ENCODE results near the gene PCDH15. TPM values are rescaled to one million over a fixed set of nuclear protein-coding genes. Genes with fewer than 3 reads are reported as not detected.
"Not testable (repeated sequence)": the region's sequence is repeated elsewhere in the genome, so short reads cannot be mapped to it uniquely, and the experiment has no call there.

PCDH15 gene
- total RNA-seq, 1 donor from 2014 or later, result 0.25 TPM

DNA sequence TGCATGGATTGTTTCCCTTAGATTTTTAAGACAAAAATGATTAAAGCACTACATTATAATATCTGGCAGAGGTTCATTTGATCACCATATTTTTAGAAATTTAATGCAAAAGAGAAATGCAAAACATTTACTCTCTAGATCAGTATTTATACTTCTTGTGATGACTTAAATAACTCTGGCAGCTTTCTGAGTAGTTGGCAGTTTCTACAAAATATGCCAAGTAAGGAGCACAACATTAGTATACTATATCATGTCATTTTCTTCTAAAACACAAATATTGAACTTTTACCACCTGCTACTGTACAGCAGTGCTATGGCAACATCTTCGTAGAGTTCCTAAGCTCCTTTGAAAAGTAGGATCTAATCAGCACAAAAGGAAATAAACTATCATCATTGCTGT is 275.2 kb downstream of the PCDH15 start:
- TF ChIP-seq, protein P1, sequence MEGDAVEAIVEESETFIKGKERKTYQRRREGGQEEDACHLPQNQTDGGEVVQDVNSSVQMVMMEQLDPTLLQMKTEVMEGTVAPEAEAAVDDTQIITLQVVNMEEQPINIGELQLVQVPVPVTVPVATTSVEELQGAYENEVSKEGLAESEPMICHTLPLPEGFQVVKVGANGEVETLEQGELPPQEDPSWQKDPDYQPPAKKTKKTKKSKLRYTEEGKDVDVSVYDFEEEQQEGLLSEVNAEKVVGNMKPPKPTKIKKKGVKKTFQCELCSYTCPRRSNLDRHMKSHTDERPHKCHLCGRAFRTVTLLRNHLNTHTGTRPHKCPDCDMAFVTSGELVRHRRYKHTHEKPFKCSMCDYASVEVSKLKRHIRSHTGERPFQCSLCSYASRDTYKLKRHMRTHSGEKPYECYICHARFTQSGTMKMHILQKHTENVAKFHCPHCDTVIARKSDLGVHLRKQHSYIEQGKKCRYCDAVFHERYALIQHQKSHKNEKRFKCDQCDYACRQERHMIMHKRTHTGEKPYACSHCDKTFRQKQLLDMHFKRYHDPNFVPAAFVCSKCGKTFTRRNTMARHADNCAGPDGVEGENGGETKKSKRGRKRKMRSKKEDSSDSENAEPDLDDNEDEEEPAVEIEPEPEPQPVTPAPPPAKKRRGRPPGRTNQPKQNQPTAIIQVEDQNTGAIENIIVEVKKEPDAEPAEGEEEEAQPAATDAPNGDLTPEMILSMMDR (IDR thresholded peaks at IDR 0.05), result no peak
- TF ChIP-seq POLR2A (IDR thresholded peaks at IDR 0.05), result no peak
- no peak for TF ChIP-seq POLR2AphosphoS5 (IDR thresholded peaks at IDR 0.05; ENCODE audit: insufficient read depth in 1 of 2, low read depth in 1 of 2)
- Histone ChIP-seq H3K4me3 (no peak overlapping the region), H3K4me1 (no peaks in the 10 kb centered on the region), H3K36me3 (no peaks in the 10 kb centered on the region), H3K27ac (no peak overlapping the region), H3K27me3 (no peaks in the 10 kb centered on the region), H3K9me3 (no peaks in the 10 kb centered on the region)
- intact Hi-C loops (cut with DNase I), result no loop called here
- no peak for DNase-seq (ENCODE audit: extremely low spot score in 2 of 2)

DNA sequence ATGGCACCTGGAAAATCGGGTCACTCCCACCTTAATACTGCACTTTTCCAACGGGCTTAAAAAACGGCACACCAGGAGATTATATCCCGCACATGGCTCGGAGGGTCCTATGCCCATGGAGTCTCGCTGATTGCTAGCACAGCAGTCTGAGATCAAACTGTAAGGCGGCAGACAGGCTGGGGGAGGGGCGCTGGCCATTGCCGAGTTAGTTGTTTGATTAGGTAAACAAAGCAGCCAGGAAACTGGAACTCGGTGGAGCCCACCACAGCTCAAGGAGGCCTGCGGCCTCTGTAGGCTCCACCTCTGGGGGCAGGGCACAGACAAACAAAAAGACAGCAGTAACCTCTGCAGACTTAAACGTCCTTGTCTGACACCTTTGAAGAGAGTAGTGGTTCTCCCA is 285.8 kb downstream of the PCDH15 start:
- H3K4me3 ChIP-seq; H3K27me3 ChIP-seq; intact Hi-C loops (cut with DNase I): not testable (repeated sequence)

DNA sequence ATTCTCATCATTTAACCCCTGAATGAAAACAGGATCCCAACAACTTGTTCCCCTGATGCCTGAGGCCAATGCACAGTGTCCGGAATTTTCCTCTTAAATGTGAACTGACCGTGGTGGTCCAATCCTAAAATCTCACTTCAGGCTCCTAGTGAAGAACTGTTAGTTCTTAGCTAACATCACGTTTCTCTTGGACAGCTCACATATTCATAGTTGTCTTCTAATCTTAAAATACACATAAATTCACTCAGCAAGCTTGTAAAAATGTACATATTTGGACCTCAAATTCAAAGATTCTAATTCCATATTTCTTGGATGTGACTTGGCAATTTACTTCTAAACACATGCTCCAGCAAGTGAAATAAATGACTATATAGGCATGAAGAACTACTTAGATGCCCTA is 297.2 kb downstream of the PCDH15 start:
- no peak overlapping the region for H3K27ac ChIP-seq
- H3K27me3 ChIP-seq, result no peaks in the 10 kb centered on the region
- no peak for DNase-seq (ENCODE audit: extremely low spot score in 2 of 2)
- no peaks in the 10 kb centered on the region for H3K9me3 ChIP-seq
- H3K4me3 ChIP-seq, result no peak overlapping the region
- intact Hi-C loops (cut with DNase I), result no loop called here
- no peaks in the 10 kb centered on the region for H3K36me3 ChIP-seq
- no peaks in the 10 kb centered on the region for H3K4me1 ChIP-seq
- TF ChIP-seq, protein P1 (IDR thresholded peaks at IDR 0.05), result no peak
- TF ChIP-seq POLR2AphosphoS5 (IDR thresholded peaks at IDR 0.05; ENCODE audit: insufficient read depth in 1 of 2, low read depth in 1 of 2) (no peak), POLR2A (IDR thresholded peaks at IDR 0.05) (no peak)

More for the DNA sequence above, 285.8 kb downstream of the PCDH15 start:
- DNase-seq (ENCODE audit: extremely low spot score in 2 of 2); H3K27ac ChIP-seq; H3K4me1 ChIP-seq; H3K9me3 ChIP-seq; H3K36me3 ChIP-seq: not testable (repeated sequence)

DNA sequence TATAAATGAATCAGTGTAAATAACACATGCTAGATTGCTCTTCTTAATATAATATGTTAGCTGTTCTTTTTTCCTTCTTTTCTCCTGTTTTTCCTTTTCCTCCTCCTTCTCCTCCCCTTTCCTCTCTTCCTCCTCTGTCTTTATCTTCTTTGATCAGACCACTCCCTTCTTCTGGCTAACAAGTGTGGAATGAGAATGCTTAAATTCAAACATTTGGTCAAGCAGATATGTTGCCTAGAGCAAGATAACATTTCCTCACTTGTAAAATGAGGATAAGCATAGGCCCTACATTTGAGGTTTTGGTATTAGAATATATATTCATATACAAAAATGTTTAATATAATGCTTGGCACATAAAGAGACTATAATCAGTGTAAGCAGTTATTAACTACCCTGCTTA is 299.1 kb downstream of the PCDH15 start:
- Histone ChIP-seq H3K4me1 (no peaks in the 10 kb centered on the region), H3K27ac (no peak overlapping the region), H3K27me3 (no peaks in the 10 kb centered on the region), H3K9me3 (no peaks in the 10 kb centered on the region), H3K36me3 (no peaks in the 10 kb centered on the region), H3K4me3 (no peak overlapping the region)
- no peak for DNase-seq (ENCODE audit: extremely low spot score in 2 of 2)
- intact Hi-C loops (cut with DNase I), result no loop called here
- TF ChIP-seq POLR2AphosphoS5 (IDR thresholded peaks at IDR 0.05; ENCODE audit: insufficient read depth in 1 of 2, low read depth in 1 of 2) (no peak), POLR2A (IDR thresholded peaks at IDR 0.05) (no peak)
- TF ChIP-seq, protein P1 (IDR thresholded peaks at IDR 0.05), result no peak

DNA sequence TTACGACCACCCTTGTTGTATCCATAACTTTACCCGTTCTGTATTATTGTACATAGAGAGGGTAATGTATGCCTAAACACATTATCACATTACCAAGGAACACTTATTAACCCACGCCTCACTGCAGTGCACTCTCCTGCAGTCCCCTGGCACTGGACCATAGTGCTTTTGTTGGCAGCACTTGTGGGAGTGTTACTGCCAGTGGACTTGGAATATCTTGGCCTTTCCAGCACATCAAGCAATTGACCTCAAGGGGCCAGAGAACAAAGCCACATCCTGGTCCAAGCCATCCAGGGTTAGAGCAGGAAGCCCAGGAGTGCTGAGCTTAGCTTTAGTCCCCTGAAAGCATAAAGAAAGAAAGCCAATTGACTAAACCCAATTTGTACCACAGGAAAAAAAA is 304.2 kb downstream of the PCDH15 start:
- intact Hi-C loops (cut with DNase I), result no loop called here
- Histone ChIP-seq H3K4me1 (no peaks in the 10 kb centered on the region), H3K36me3 (no peaks in the 10 kb centered on the region), H3K27me3 (no peaks in the 10 kb centered on the region), H3K4me3 (no peak overlapping the region), H3K27ac (no peak overlapping the region), H3K9me3 (no peaks in the 10 kb centered on the region)
- no peak for TF ChIP-seq POLR2A (IDR thresholded peaks at IDR 0.05)
- DNase-seq (ENCODE audit: extremely low spot score in 2 of 2), result no peak

DNA sequence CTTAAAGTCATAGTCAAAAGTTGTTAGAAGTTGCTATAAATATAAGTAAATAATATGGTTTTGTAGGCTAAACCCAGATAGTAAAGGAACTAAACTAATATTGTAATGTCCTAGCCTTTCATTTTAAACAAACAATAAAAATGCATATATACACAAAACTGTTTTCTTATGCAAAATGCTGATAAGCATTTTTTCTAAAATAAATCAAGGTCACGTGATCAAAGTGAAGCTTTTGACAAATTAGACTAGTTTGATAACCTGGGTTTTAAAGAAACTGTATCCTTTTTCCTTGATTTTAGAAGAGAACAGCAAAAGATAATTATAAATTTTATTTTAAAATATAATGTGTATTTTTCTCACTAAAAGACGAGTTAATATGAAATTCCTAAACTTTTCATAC is 313.3 kb downstream of the PCDH15 start:
- no peak for DNase-seq (ENCODE audit: extremely low spot score in 2 of 2)
- TF ChIP-seq POLR2AphosphoS5 (IDR thresholded peaks at IDR 0.05; ENCODE audit: insufficient read depth in 1 of 2, low read depth in 1 of 2) (no peak), POLR2A (IDR thresholded peaks at IDR 0.05) (no peak)
- TF ChIP-seq, protein P1 (IDR thresholded peaks at IDR 0.05), result no peak
- Histone ChIP-seq H3K36me3 (no peaks in the 10 kb centered on the region), H3K4me1 (no peaks in the 10 kb centered on the region), H3K4me3 (no peak overlapping the region), H3K9me3 (no peaks in the 10 kb centered on the region), H3K27me3 (no peaks in the 10 kb centered on the region), H3K27ac (no peak overlapping the region)
- intact Hi-C loops (cut with DNase I), result no loop called here
